Endodermal cell (in vitro differentiated cells): ENCODE measurements around the gene ARHGAP1. TPM values are rescaled to one million over a fixed set of nuclear protein-coding genes. Genes with fewer than 3 reads are reported as not detected.

Source experiments
- DNase-seq: peaks from one replicate; pipeline ENCODE4 v3.0.0-alpha.2; 2017
- H3K27ac ChIP-seq: 2 replicates; pipeline ENCODE4 v1.5.1; 2013; ENCODE audit warnings: mild to moderate bottlenecking, low read depth, low read length, moderate library complexity
- H3K27me3 ChIP-seq: 2 replicates; pipeline ENCODE4 v1.6.1; 2013; ENCODE audit warnings: mild to moderate bottlenecking, low read length, moderate library complexity; ENCODE audit not compliant: insufficient read depth, control insufficient read depth, poor library complexity, severe bottlenecking
- H3K36me3 ChIP-seq: 2 replicates; pipeline ENCODE4 v1.7.0; 2013; ENCODE audit warnings: mild to moderate bottlenecking, low read length, moderate library complexity; ENCODE audit not compliant: control insufficient read depth, insufficient read depth
- H3K4me1 ChIP-seq: one replicate; pipeline ENCODE4 v1.7.0; 2013; ENCODE audit warnings: low read length; ENCODE audit not compliant: control insufficient read depth, insufficient read depth
- H3K4me3 ChIP-seq: 2 replicates; pipeline ENCODE4 v1.5.1; 2013; ENCODE audit warnings: mild to moderate bottlenecking, low read length, moderate library complexity
- H3K9ac ChIP-seq: 2 replicates; pipeline ENCODE4 v1.6.1; 2013; ENCODE audit warnings: mild to moderate bottlenecking, low read length, moderate library complexity; ENCODE audit not compliant: poor library complexity, severe bottlenecking; ENCODE audit errors: extremely low read depth
- H3K9me3 ChIP-seq: 2 replicates; pipeline ENCODE4 v1.6.1; 2013; ENCODE audit warnings: mild to moderate bottlenecking, low read length, moderate library complexity; ENCODE audit not compliant: control insufficient read depth
- H3K27ac Mint-ChIP-seq: 2 replicates; pipeline ENCODE4 v1.8.0; 2020; ENCODE audit warnings: mixed read lengths
- H3K27me3 Mint-ChIP-seq: 2 replicates; pipeline ENCODE4 v1.8.0; 2021; ENCODE audit warnings: mild to moderate bottlenecking, mixed read lengths; ENCODE audit not compliant: insufficient read depth
- H3K36me3 Mint-ChIP-seq: 2 replicates; pipeline ENCODE4 v1.8.0; 2020; ENCODE audit warnings: low read depth, mixed read lengths
- H3K4me1 Mint-ChIP-seq: 2 replicates; pipeline ENCODE4 v1.8.0; 2020; ENCODE audit warnings: mixed read lengths
- H3K4me3 Mint-ChIP-seq: 2 replicates; pipeline ENCODE4 v1.8.0; 2020; ENCODE audit warnings: mild to moderate bottlenecking, moderate library complexity, mixed read lengths
- H3K9me3 Mint-ChIP-seq: 2 replicates; pipeline ENCODE4 v1.8.0; 2020; ENCODE audit warnings: mild to moderate bottlenecking, mixed read lengths
- CTCF ChIP-seq: fragments of 200-600 bp; sonication (generic); conservative IDR thresholded peaks from 2 replicates; pipeline ENCODE4 v1.5.0; 2021; ENCODE audit warnings: antibody characterized with exemption, mild to moderate bottlenecking
- WGBS, 2 experiments: methylation state at CpG; one replicate each; pipeline versions ENCODE4 v1.1.5 to v1.1.7; 2013; ENCODE audit warnings: missing lambda C conversion rate in 2 of 2, mixed read lengths in 1 of 2; ENCODE audit not compliant: insufficient coverage in 1 of 2, insufficient read length in 1 of 2; 5-methylcytosine and 5-hydroxymethylcytosine counted together
- total RNA-seq, 2 donors: library from RNA; stranded (reverse); fragmentation: NEBNext Ultra II Directional in 1 of 2; extraction: Animal tissue kit (Norgen Biotek cat#: 25700) in 1 of 2; gene quantifications; 2 replicates in 1 of 2; 3 replicates in 1 of 2; pipeline ENCODE4 v1.2.1, GENCODE V29; 2021

ARHGAP1 gene
- total RNA-seq, 2 donors from 2014 or later: 53.4 to 56.6 TPM

- Histone ChIP-seq H3K36me3 (peaks cover 25% of the 10 kb centered on the region), H3K4me1 (no peaks in the 10 kb centered on the region), H3K27ac (no peak overlapping the region), H3K9ac (no peak overlapping the region), H3K27me3 (no peaks in the 10 kb centered on the region), H3K4me3 (no peak overlapping the region), H3K9me3 (no peaks in the 10 kb centered on the region)
- no peak overlapping the region for H3K4me3 Mint-ChIP-seq
- no peaks in the 10 kb centered on the region for H3K27me3 Mint-ChIP-seq
- H3K27ac Mint-ChIP-seq: no peak overlapping the region
- 94 to 100% methylated on average over 7 to 15 of the region's 15 CpGs for WGBS, 2 experiments
- TF ChIP-seq CTCF: no peak
- H3K9me3 Mint-ChIP-seq: no peaks in the 10 kb centered on the region
- H3K36me3 Mint-ChIP-seq: peaks cover 32% of the 10 kb centered on the region
- DNase-seq: no peak
- peaks cover 5% of the 10 kb centered on the region for H3K4me1 Mint-ChIP-seq
These were observed 13.3 kb downstream of the ARHGAP1 start for GRCh38 chr11:46686886-46687795.

- Mint-ChIP-seq H3K27ac (no peak overlapping the region), H3K9me3 (no peaks in the 10 kb centered on the region), H3K36me3 (peaks cover 43% of the 10 kb centered on the region), H3K27me3 (no peaks in the 10 kb centered on the region), H3K4me1 (no peaks in the 10 kb centered on the region), H3K4me3 (no peak overlapping the region)
- Histone ChIP-seq H3K27me3 (no peaks in the 10 kb centered on the region), H3K27ac (no peak overlapping the region), H3K9ac (no peak overlapping the region), H3K36me3 (peaks cover 38% of the 10 kb centered on the region), H3K4me1 (no peaks in the 10 kb centered on the region), H3K4me3 (no peak overlapping the region), H3K9me3 (no peaks in the 10 kb centered on the region)
- DNase-seq: no peak
- no peak for TF ChIP-seq CTCF
- 99 to 100% methylated on average over 1 to 3 of the region's 3 CpGs for WGBS, 2 experiments
These were observed 16.1 kb downstream of the ARHGAP1 start for GRCh38 chr11:46684367-46684766.

GRCh38 chr11:46682773-46683752 lies 17.4 kb downstream of the ARHGAP1 start:
- no peak for DNase-seq
- no peaks in the 10 kb centered on the region for H3K9me3 Mint-ChIP-seq
- no peak overlapping the region for H3K4me3 ChIP-seq
- WGBS, 2 experiments: 95% methylated on average over 7 to 10 of the region's 11 CpGs
- TF ChIP-seq CTCF: no peak
- H3K36me3 Mint-ChIP-seq: peaks cover 47% of the 10 kb centered on the region
- no peaks in the 10 kb centered on the region for H3K27me3 ChIP-seq
- no peaks in the 10 kb centered on the region for H3K9me3 ChIP-seq
- H3K27ac Mint-ChIP-seq: no peak overlapping the region
- no peaks in the 10 kb centered on the region for H3K27me3 Mint-ChIP-seq
- peaks cover 35% of the 10 kb centered on the region for H3K36me3 ChIP-seq
- no peaks in the 10 kb centered on the region for H3K4me1 ChIP-seq
- no peak overlapping the region for H3K9ac ChIP-seq
- H3K4me1 Mint-ChIP-seq: no peaks in the 10 kb centered on the region
- H3K27ac ChIP-seq: no peak overlapping the region
- no peak overlapping the region for H3K4me3 Mint-ChIP-seq
